ENCODE measurements around the gene ITPK1. TPM values are rescaled to one million over a fixed set of nuclear protein-coding genes. Genes with fewer than 3 reads are reported as not detected.
A peak's percentile ranks its signal among the peaks of the same experiment; 100 is the strongest.
"Not testable (repeated sequence)": the region's sequence is repeated elsewhere in the genome, so short reads cannot be mapped to it uniquely, and the experiment has no call there.

Gene ITPK1
- total RNA-seq, 3 donors from 2014 or later: 49.4 to 59.7 (median 59.1) TPM

- no peak for DNase-seq
- Mint-ChIP-seq H3K36me3 (ENCODE audit: insufficient read depth) (no peaks in the 10 kb centered on the region), H3K27me3 (ENCODE audit: low read depth) (no peaks in the 10 kb centered on the region), H3K4me3 (no peak overlapping the region), H3K9me3 (no peaks in the 10 kb centered on the region), H3K4me1 (ENCODE audit: low read depth) (peaks cover 38% of the 10 kb centered on the region)
- ATAC-seq: peak in 1 of 2 donors; percentile 36
These were observed 41.6 kb downstream of the ITPK1 start for GRCh38 chr14:93073910-93074769.

- ATAC-seq (no peak), DNase-seq (no peak)
- H3K4me1 Mint-ChIP-seq (ENCODE audit: low read depth): peaks cover 35% of the 10 kb centered on the region
- H3K9me3 Mint-ChIP-seq: no peaks in the 10 kb centered on the region
- H3K4me3 Mint-ChIP-seq: no peak overlapping the region
- H3K27me3 Mint-ChIP-seq (ENCODE audit: low read depth): no peaks in the 10 kb centered on the region
- H3K36me3 Mint-ChIP-seq (ENCODE audit: insufficient read depth): no peaks in the 10 kb centered on the region
These were observed 42.4 kb downstream of the ITPK1 start for GRCh38 chr14:93073358-93073707.

GRCh38 chr14:93072659-93073357 lies 42.9 kb downstream of the ITPK1 start:
- ATAC-seq (no peak), DNase-seq (no peak)
- Mint-ChIP-seq H3K4me3 (no peak overlapping the region), H3K9me3 (no peaks in the 10 kb centered on the region), H3K27me3 (ENCODE audit: low read depth) (no peaks in the 10 kb centered on the region), H3K4me1 (ENCODE audit: low read depth) (peaks cover 35% of the 10 kb centered on the region), H3K36me3 (ENCODE audit: insufficient read depth) (no peaks in the 10 kb centered on the region)

GRCh38 chr14:93068711-93069110 lies 47.0 kb downstream of the ITPK1 start:
- Mint-ChIP-seq H3K36me3 (ENCODE audit: insufficient read depth) (no peaks in the 10 kb centered on the region), H3K4me1 (ENCODE audit: low read depth) (peaks cover 41% of the 10 kb centered on the region), H3K9me3 (no peaks in the 10 kb centered on the region), H3K27me3 (ENCODE audit: low read depth) (no peaks in the 10 kb centered on the region), H3K4me3 (no peak overlapping the region)
- ATAC-seq (no peak), DNase-seq (no peak)

- Mint-ChIP-seq H3K36me3 (ENCODE audit: insufficient read depth) (no peaks in the 10 kb centered on the region), H3K4me1 (ENCODE audit: low read depth) (peaks cover 28% of the 10 kb centered on the region), H3K27me3 (ENCODE audit: low read depth) (no peaks in the 10 kb centered on the region), H3K4me3 (no peak overlapping the region), H3K9me3 (no peaks in the 10 kb centered on the region)
- DNase-seq (no peak), ATAC-seq (no peak)
These were observed 48.6 kb downstream of the ITPK1 start for GRCh38 chr14:93067088-93067487.

GRCh38 chr14:93065272-93065730 lies 50.4 kb downstream of the ITPK1 start:
- no peaks in the 10 kb centered on the region for H3K27me3 Mint-ChIP-seq (ENCODE audit: low read depth)
- peaks cover 2% of the 10 kb centered on the region for H3K36me3 Mint-ChIP-seq (ENCODE audit: insufficient read depth)
- DNase-seq (no peak), ATAC-seq (no peak)
- peaks cover 42% of the 10 kb centered on the region for H3K4me1 Mint-ChIP-seq (ENCODE audit: low read depth)
- H3K4me3 Mint-ChIP-seq: no peak overlapping the region
- H3K9me3 Mint-ChIP-seq: no peaks in the 10 kb centered on the region

GRCh38 chr14:93064411-93065271 lies 51.1 kb downstream of the ITPK1 start:
- peaks cover 46% of the 10 kb centered on the region for H3K4me1 Mint-ChIP-seq (ENCODE audit: low read depth)
- no peaks in the 10 kb centered on the region for H3K27me3 Mint-ChIP-seq (ENCODE audit: low read depth)
- H3K4me3 Mint-ChIP-seq: no peak overlapping the region
- DNase-seq: no peak
- peaks cover 2% of the 10 kb centered on the region for H3K36me3 Mint-ChIP-seq (ENCODE audit: insufficient read depth)
- H3K9me3 Mint-ChIP-seq: no peaks in the 10 kb centered on the region
- no peak for ATAC-seq

- Mint-ChIP-seq H3K27me3 (ENCODE audit: low read depth) (no peaks in the 10 kb centered on the region), H3K36me3 (ENCODE audit: insufficient read depth) (peaks cover 2% of the 10 kb centered on the region), H3K4me1 (ENCODE audit: low read depth) (peaks cover 46% of the 10 kb centered on the region), H3K4me3 (no peak overlapping the region), H3K9me3 (no peaks in the 10 kb centered on the region)
- ATAC-seq (no peak), DNase-seq (no peak)
These were observed 52.3 kb downstream of the ITPK1 start for GRCh38 chr14:93063393-93063792.

GRCh38 chr14:93062890-93063289 lies 52.8 kb downstream of the ITPK1 start:
- no peak for DNase-seq
- peaks cover 47% of the 10 kb centered on the region for H3K4me1 Mint-ChIP-seq (ENCODE audit: low read depth)
- no peaks in the 10 kb centered on the region for H3K9me3 Mint-ChIP-seq
- peaks cover 2% of the 10 kb centered on the region for H3K36me3 Mint-ChIP-seq (ENCODE audit: insufficient read depth)
- no peak overlapping the region for H3K4me3 Mint-ChIP-seq
- no peak for ATAC-seq
- no peaks in the 10 kb centered on the region for H3K27me3 Mint-ChIP-seq (ENCODE audit: low read depth)

- H3K4me1 Mint-ChIP-seq (ENCODE audit: low read depth): peaks cover 51% of the 10 kb centered on the region
- ATAC-seq; DNase-seq; H3K9me3 Mint-ChIP-seq; H3K4me3 Mint-ChIP-seq; H3K27me3 Mint-ChIP-seq (ENCODE audit: low read depth); H3K36me3 Mint-ChIP-seq (ENCODE audit: insufficient read depth): not testable (repeated sequence)
These were observed 53.7 kb downstream of the ITPK1 start for GRCh38 chr14:93062013-93062412.

GRCh38 chr14:93061380-93062012 lies 54.2 kb downstream of the ITPK1 start:
- Mint-ChIP-seq H3K27me3 (ENCODE audit: low read depth) (no peaks in the 10 kb centered on the region), H3K9me3 (no peaks in the 10 kb centered on the region), H3K36me3 (ENCODE audit: insufficient read depth) (peaks cover 2% of the 10 kb centered on the region), H3K4me1 (ENCODE audit: low read depth) (peaks cover 47% of the 10 kb centered on the region), H3K4me3 (no peak overlapping the region)
- DNase-seq: no peak
- ATAC-seq: no peak

- ATAC-seq (no peak), DNase-seq (no peak)
- no peaks in the 10 kb centered on the region for H3K27me3 Mint-ChIP-seq (ENCODE audit: low read depth)
- peaks cover 43% of the 10 kb centered on the region for H3K4me1 Mint-ChIP-seq (ENCODE audit: low read depth)
- no peak overlapping the region for H3K4me3 Mint-ChIP-seq
- H3K9me3 Mint-ChIP-seq: no peaks in the 10 kb centered on the region
- peaks cover 2% of the 10 kb centered on the region for H3K36me3 Mint-ChIP-seq (ENCODE audit: insufficient read depth)
These were observed 54.9 kb downstream of the ITPK1 start for GRCh38 chr14:93060841-93061240.

GRCh38 chr14:93059917-93060545 lies 55.7 kb downstream of the ITPK1 start:
- peaks cover 2% of the 10 kb centered on the region for H3K36me3 Mint-ChIP-seq (ENCODE audit: insufficient read depth)
- peaks cover 35% of the 10 kb centered on the region for H3K4me1 Mint-ChIP-seq (ENCODE audit: low read depth)
- no peak for DNase-seq
- no peak overlapping the region for H3K4me3 Mint-ChIP-seq
- ATAC-seq: peak; percentile 25 to 36
- no peaks in the 10 kb centered on the region for H3K27me3 Mint-ChIP-seq (ENCODE audit: low read depth)
- H3K9me3 Mint-ChIP-seq: no peaks in the 10 kb centered on the region

Data from activated T-cell treated with anti-CD3 and anti-CD28 coated beads, Interleukin-2, amount 50 U/mL, for 4 hours (primary cell).